Measurements from ENCODE around the gene SMARCC1. TPM values are rescaled to one million over a fixed set of nuclear protein-coding genes. Genes with fewer than 3 reads are reported as not detected.

SMARCC1 gene
- total RNA-seq, 2 donors from 2014 or later = 72.6 to 90.2 TPM

GRCh38 chr3:47594792-47595191 is 186.9 kb downstream of the SMARCC1 start:
- H3K4me3 ChIP-seq = no peak overlapping the region
- no peaks in the 10 kb centered on the region for H3K27me3 ChIP-seq
- no peak for TF ChIP-seq CTCF (IDR thresholded peaks at IDR 0.05)
- DNase-seq = no peak
- H3K27ac ChIP-seq = no peak overlapping the region
- no peaks in the 10 kb centered on the region for H3K4me1 ChIP-seq
- H3K9me3 ChIP-seq = no peaks in the 10 kb centered on the region
- intact Hi-C loops (cut with DNase I) = no loop called here
- no peak overlapping the region for H3K9ac ChIP-seq (ENCODE audit: low read depth in 2 of 2, low read length in 2 of 2)
- H3K36me3 ChIP-seq = no peaks in the 10 kb centered on the region

- intact Hi-C loops (cut with DNase I) = no loop called here
- H3K9me3 ChIP-seq = no peaks in the 10 kb centered on the region
- no peak overlapping the region for H3K4me3 ChIP-seq
- H3K27ac ChIP-seq = no peak overlapping the region
- H3K36me3 ChIP-seq = peaks cover 10% of the 10 kb centered on the region
- no peak for TF ChIP-seq CTCF (IDR thresholded peaks at IDR 0.05)
- H3K4me1 ChIP-seq = no peaks in the 10 kb centered on the region
- no peak overlapping the region for H3K9ac ChIP-seq (ENCODE audit: low read depth in 2 of 2, low read length in 2 of 2)
- no peaks in the 10 kb centered on the region for H3K27me3 ChIP-seq
- no peak for DNase-seq
Observed at GRCh38 chr3:47592066-47592795, 189.5 kb downstream of the SMARCC1 start.

- Histone ChIP-seq H3K9ac (ENCODE audit: low read depth in 2 of 2, low read length in 2 of 2) (no peak overlapping the region), H3K36me3 (peaks cover 10% of the 10 kb centered on the region), H3K27me3 (no peaks in the 10 kb centered on the region), H3K9me3 (no peaks in the 10 kb centered on the region), H3K4me3 (no peak overlapping the region), H3K27ac (no peak overlapping the region), H3K4me1 (no peaks in the 10 kb centered on the region)
- no peak for DNase-seq
- intact Hi-C loops (cut with DNase I) = no loop called here
- no peak for TF ChIP-seq CTCF (IDR thresholded peaks at IDR 0.05)
Observed at GRCh38 chr3:47590216-47590615, 191.5 kb downstream of the SMARCC1 start.

- H3K27ac ChIP-seq = no peak overlapping the region
- no peak for TF ChIP-seq CTCF (IDR thresholded peaks at IDR 0.05)
- DNase-seq = no peak
- H3K9ac ChIP-seq (ENCODE audit: low read depth in 2 of 2, low read length in 2 of 2) = no peak overlapping the region
- intact Hi-C loops (cut with DNase I) = no loop called here
- H3K36me3 ChIP-seq = peaks cover 10% of the 10 kb centered on the region
- H3K4me3 ChIP-seq = no peak overlapping the region
- no peaks in the 10 kb centered on the region for H3K27me3 ChIP-seq
- H3K9me3 ChIP-seq = no peaks in the 10 kb centered on the region
- no peaks in the 10 kb centered on the region for H3K4me1 ChIP-seq
Observed at GRCh38 chr3:47588587-47588986, 193.1 kb downstream of the SMARCC1 start.

GRCh38 chr3:47588053-47588452 is 193.6 kb downstream of the SMARCC1 start:
- H3K36me3 ChIP-seq = peaks cover 10% of the 10 kb centered on the region
- intact Hi-C loops (cut with DNase I) = no loop called here
- H3K4me1 ChIP-seq = no peaks in the 10 kb centered on the region
- no peaks in the 10 kb centered on the region for H3K27me3 ChIP-seq
- no peak overlapping the region for H3K27ac ChIP-seq
- no peak for DNase-seq
- no peak overlapping the region for H3K9ac ChIP-seq (ENCODE audit: low read depth in 2 of 2, low read length in 2 of 2)
- no peak for TF ChIP-seq CTCF (IDR thresholded peaks at IDR 0.05)
- H3K9me3 ChIP-seq = no peaks in the 10 kb centered on the region
- no peak overlapping the region for H3K4me3 ChIP-seq

Measured in colonic mucosa (tissue), 4 donors.